ENCODE results near the gene PRKAG1.

Gene PRKAG1

DNA sequence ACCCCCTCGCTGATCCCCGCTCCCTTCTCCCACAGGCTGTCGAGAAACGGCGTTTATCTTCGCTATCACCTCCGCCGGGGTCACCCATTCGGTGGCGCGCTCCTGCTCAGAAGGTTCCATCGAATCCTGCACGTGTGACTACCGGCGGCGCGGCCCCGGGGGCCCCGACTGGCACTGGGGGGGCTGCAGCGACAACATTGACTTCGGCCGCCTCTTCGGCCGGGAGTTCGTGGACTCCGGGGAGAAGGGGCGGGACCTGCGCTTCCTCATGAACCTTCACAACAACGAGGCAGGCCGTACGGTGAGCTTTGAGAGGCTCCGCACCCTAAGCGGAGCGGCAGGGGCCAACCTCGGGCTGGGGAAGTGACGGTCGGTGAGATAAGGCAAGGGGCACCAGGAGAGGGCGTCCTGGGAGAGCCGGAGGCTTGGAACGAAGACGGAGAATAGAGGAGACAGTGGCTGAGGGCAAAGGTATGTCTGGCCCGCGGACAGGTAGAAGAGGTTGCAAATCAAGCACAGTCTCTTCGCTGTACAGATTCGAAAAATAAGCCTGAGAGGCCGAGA, 38.1 kb downstream of the PRKAG1 start:
- POLR2A ChIA-PET, result interaction anchor here (1.0 to 1.4 kb wide), 2 partner anchors 19 to 115 kb away, joined by 4 read pairs; partner anchors contain the start of genes DDN and RND1
- CTCF ChIA-PET, result interaction anchor here (1.4 to 16.4 kb wide), 7 partner anchors 6 to 128 kb away, joined by 3 to 417 read pairs (median 40); partner anchors contain the start of genes DDN, DDX23, FKBP11 and WNT10B
- TF ChIP-seq, protein P1, sequence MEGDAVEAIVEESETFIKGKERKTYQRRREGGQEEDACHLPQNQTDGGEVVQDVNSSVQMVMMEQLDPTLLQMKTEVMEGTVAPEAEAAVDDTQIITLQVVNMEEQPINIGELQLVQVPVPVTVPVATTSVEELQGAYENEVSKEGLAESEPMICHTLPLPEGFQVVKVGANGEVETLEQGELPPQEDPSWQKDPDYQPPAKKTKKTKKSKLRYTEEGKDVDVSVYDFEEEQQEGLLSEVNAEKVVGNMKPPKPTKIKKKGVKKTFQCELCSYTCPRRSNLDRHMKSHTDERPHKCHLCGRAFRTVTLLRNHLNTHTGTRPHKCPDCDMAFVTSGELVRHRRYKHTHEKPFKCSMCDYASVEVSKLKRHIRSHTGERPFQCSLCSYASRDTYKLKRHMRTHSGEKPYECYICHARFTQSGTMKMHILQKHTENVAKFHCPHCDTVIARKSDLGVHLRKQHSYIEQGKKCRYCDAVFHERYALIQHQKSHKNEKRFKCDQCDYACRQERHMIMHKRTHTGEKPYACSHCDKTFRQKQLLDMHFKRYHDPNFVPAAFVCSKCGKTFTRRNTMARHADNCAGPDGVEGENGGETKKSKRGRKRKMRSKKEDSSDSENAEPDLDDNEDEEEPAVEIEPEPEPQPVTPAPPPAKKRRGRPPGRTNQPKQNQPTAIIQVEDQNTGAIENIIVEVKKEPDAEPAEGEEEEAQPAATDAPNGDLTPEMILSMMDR (IDR thresholded peaks at IDR 0.05; ENCODE audit: control extremely low read depth, extremely low read depth, low read depth, missing control alignments), result no peak
- peak; percentile 47 for DNase-seq (ENCODE audit: extremely low spot score)

DNA sequence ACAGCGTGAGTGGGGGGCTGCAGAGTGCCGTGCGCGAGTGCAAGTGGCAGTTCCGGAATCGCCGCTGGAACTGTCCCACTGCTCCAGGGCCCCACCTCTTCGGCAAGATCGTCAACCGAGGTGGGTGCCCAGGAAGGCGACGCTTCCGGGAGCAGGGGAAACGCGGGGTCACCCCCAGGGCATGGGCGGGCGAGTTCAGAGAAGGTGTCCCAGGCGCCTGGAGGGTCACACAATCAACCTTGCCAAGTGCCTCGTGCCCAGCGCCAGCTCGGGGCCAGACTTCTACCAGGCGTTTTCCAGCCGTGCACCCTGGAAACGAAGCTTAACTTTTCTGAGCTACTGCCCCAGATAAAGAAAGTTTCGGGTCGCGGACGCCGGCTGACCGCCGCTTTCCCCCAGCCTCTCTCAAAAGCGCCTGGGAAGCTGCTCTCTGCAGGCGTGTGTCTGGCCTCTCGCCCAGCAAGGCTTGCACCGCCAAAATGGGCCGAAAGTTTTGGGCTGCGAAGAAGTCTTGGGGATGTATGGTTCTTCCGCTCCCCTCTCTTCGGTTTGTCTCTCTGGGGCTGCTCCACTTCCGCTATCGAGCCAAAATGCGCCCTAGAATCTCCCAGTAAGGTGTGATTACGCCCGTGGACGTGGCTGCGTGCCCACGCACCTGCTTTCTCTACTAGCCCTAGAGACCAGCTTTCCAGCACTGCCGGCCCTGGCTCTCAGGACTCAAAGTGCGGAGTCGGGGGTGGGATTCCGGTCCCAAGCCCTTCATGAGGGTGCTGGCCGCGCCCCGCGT, 38.8 kb downstream of the PRKAG1 start:
- CTCF ChIA-PET, result interaction anchor here (1.3 to 16.4 kb wide), 11 partner anchors 7 to 127 kb away, joined by 3 to 417 read pairs (median 23); partner anchors contain the start of genes DDN, DDX23, FKBP11 and WNT10B
- DNase-seq (ENCODE audit: extremely low spot score), result peak; percentile 55

DNA sequence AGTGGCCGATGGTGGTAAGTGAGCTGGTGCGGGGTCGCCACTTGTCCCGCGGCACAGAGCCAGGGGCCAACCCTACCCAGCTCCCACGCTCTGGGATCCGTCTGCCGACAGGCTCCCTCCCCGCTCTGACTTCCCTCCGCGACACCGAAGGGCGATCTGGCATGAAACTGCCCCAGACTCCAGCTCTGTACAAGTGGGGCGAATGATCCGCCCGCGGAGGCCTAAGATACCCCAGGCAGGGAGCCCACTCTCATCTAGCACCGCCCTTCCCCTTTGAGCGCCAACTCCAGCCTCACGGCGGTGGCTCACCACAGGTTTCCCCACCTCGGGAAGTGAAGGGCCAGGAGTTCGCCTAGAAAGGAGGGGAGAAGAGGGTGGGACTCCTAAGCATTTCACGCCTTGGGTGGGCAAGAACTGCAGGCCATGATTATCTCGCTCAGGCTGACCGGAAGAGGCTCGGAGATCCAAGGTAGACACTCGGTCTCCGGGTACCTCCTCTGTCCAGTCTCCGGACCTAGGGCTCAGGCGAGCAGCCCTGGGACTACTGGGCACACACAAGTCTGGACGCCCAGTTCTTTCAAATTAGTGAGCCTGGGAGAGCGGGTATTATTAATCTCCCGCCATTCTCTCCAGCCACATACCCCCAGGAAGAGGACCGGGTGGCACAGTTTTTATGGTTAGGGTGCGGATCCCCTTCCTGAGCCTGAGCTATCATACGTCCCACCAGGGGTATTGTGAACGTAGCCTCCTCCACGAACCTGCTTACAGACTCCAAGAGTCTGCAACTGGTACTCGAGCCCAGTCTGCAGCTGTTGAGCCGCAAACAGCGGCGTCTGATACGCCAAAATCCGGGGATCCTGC, 39.6 kb downstream of the PRKAG1 start:
- ChIA-PET CTCF (interaction anchor here (1.0 to 16.4 kb wide), 18 partner anchors 8 to 126 kb away, joined by 3 to 417 read pairs (median 6); partner anchors contain the start of genes ARF3, DDN, DDX23 and DHH), POLR2A (interaction anchor here (0.7 kb wide), 1 partner anchor 152 kb away, joined by 3 read pairs; no protein-coding TSS in a partner anchor)
- DNase-seq (ENCODE audit: extremely low spot score), result no peak
- TF ChIP-seq, protein P1 (IDR thresholded peaks at IDR 0.05; ENCODE audit: control extremely low read depth, extremely low read depth, low read depth, missing control alignments), result no peak

More for the DNA sequence above, 38.8 kb downstream of the PRKAG1 start:
- TF ChIP-seq, protein P1 (IDR thresholded peaks at IDR 0.05; ENCODE audit: control extremely low read depth, extremely low read depth, low read depth, missing control alignments), result no peak
- POLR2A ChIA-PET, result interaction anchor here (0.7 to 1.4 kb wide), 2 partner anchors 114 to 151 kb away, joined by 3 to 4 read pairs; partner anchors contain the start of gene RND1

DNA sequence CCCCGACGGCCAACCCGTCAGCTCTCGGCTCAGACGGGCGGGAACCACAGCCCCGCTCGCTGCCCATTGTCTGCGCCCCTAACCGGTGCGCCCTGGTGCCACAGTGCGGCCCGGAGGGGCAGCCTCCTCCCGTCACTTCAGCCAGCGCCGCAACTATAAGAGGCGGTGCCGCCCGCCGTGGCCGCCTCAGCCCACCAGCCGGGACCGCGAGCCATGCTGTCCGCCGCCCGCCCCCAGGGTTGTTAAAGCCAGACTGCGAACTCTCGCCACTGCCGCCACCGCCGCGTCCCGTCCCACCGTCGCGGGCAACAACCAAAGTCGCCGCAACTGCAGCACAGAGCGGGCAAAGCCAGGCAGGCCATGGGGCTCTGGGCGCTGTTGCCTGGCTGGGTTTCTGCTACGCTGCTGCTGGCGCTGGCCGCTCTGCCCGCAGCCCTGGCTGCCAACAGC, 40.3 kb downstream of the PRKAG1 start, which contains the start of gene WNT1:
TSS of gene WNT1 (plus strand) at position 32 of the 450 bp plus-strand sequence. CDS start at position 361, 329 bp downstream.
- DNase-seq (ENCODE audit: extremely low spot score), result no peak

DNA sequence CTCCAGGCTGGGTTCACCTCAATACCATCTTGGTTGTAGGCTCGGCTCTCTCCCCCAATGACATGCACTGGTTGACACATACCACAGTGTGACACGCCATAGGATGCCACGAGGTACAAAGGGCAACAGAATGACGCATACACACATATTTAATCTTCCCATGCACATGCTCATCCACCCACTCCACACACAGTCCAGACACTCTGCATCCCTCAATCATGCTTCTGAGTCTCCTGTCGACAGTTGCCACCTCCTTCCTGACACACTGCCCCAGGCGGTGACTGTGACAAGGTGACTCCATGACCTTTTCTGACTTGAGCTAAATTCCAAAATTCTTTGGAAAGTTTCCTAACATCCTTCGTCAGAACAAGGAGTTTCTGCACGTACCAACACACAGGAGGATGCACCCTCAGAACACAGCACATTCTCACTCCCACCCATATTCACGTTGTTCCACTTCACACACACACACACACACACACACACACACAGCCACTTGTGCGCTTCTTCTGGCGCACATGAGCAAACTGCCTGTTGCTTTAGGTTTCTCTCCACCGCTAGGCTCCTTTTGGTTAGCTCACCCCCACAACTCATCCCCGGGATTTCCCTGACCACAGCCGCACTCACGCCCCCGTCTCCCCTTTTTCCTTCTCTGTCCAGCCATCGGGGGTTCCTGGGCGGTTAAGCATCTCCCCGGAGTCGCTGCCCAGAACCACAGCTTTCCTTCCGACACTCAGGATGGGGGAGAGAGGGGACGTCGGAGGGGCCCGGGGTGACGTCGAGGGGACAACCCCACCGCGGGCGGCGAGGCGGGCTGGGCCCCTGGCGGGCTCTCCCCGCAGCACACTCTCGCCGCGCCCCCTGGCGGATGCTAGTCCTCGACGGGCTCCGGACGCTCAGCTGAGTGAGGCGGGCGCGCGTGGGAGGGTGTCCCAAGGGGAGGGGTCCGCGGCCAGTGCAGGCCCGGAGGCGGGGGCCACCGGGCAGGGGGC, 41.0 kb downstream of the PRKAG1 start:
- POLR2A ChIA-PET, result no interaction called here
- TF ChIP-seq, protein P1 (IDR thresholded peaks at IDR 0.05; ENCODE audit: control extremely low read depth, extremely low read depth, low read depth, missing control alignments), result peak; percentile 72
- DNase-seq (ENCODE audit: extremely low spot score), result peak; percentile 87

More for the DNA sequence above, 40.3 kb downstream of the PRKAG1 start, which contains the start of gene WNT1:
- ChIA-PET CTCF (interaction anchor here (0.6 to 16.4 kb wide), 25 partner anchors 8 to 126 kb away, joined by 3 to 417 read pairs (median 6); partner anchors contain the start of genes ARF3, DDN, DDX23 and DHH), POLR2A (no interaction called here)
- TF ChIP-seq, protein P1 (IDR thresholded peaks at IDR 0.05; ENCODE audit: control extremely low read depth, extremely low read depth, low read depth, missing control alignments), result no peak

More for the DNA sequence above, 41.0 kb downstream of the PRKAG1 start:
- CTCF ChIA-PET, result interaction anchor here (0.6 to 16.4 kb wide), 30 partner anchors 9 to 159 kb away, joined by 3 to 417 read pairs (median 6); partner anchors contain the start of genes ARF3, DDN, DDX23 and DHH

All from GM10248 (cell line).